ENCODE results near the gene CINP.
"Not testable (repeated sequence)": the region's sequence is repeated elsewhere in the genome, so short reads cannot be mapped to it uniquely, and the experiment has no call there.

The CINP gene

GRCh38 chr14:102319351-102320032 is 43.2 kb downstream of the CINP start, which contains the start of gene ZNF839:
ZNF839 (plus strand) TSS chr14:102319746; CDS start chr14:102319766, 20 bp downstream.
- peak; percentile 88 for DNase-seq

- DNase-seq: no peak
These were observed 43.9 kb downstream of the CINP start for GRCh38 chr14:102318781-102319276.

GRCh38 chr14:102317564-102318248 is 45.0 kb downstream of the CINP start:
- DNase-seq: no peak

- DNase-seq: peak; percentile 94
These were observed 45.7 kb downstream of the CINP start for GRCh38 chr14:102316743-102317563.

GRCh38 chr14:102316338-102316742 is 46.4 kb downstream of the CINP start:
- no peak for DNase-seq

GRCh38 chr14:102315121-102315520 is 47.6 kb downstream of the CINP start:
- no peak for DNase-seq

GRCh38 chr14:102314242-102315011 is 48.3 kb downstream of the CINP start:
- peak; percentile 75 for DNase-seq

- DNase-seq: peak; percentile 95
These were observed 57.8 kb downstream of the CINP start, which contains the start of gene MOK for GRCh38 chr14:102304611-102305506. MOK (minus strand) TSS chr14:102305164; CDS start chr14:102304968, 196 bp downstream.

- DNase-seq: no peak
These were observed 59.0 kb downstream of the CINP start for GRCh38 chr14:102303664-102304063.

- not testable (repeated sequence) for DNase-seq
These were observed 64.2 kb downstream of the CINP start for GRCh38 chr14:102298303-102299070.
